Erythroblast (primary cell): ENCODE measurements around the gene SAP30.

ENCODE experiments used
- GATA1 ChIP-seq: IDR thresholded peaks from 2 replicates; pipeline ENCODE4 v1.6.1; 2011; ENCODE audit warnings: low read depth, mild to moderate bottlenecking, control low read depth, low read length, moderate library complexity
- POLR2A ChIP-seq: IDR thresholded peaks from 2 replicates; pipeline ENCODE4 v1.6.1; 2011; ENCODE audit warnings: mild to moderate bottlenecking, low read length

DNA sequence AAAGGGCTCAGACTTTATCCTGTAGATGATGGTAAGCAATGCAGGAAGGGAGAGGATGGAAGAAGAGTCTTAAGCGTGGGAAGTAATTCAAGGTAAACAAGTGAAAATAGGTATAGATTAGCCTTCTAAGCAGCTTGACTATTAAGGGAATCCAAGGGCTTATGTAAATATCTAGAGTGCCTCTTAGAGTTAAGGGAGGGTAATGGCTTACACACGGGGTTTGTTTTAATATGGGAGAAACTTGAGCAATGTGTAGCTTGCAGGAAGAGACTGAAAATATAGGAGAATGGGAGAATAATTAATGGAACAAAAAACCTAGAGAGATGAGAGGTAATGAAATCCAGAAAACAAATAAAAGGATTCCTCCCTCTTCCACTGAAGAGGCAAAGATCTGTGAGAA, 12.8 kb upstream of the SAP30 start:
- TF ChIP-seq POLR2A (no peak), GATA1 (no peak)
